ENCODE results near the gene GMNN.

DNA sequence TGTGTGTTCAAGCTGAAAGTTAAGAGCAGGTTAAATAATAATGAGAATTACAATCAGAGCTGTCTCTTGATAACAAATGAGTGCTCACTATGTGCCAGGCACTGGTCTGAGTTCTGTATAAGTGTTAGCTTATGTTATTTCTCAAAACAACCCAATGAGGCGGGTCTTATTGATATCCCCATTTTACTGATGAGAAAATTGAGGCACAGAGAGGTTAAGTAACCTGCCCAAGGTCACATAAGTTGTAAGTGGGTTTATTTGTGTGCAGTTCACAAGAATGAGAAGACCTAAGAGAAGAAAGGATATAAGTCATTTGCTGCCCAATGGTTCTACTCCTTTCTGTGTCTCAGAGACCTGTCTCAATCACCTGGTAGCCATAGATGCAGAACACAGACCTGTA lies 58.1 kb downstream of the GMNN start:
- TF ChIP-seq, protein P1, sequence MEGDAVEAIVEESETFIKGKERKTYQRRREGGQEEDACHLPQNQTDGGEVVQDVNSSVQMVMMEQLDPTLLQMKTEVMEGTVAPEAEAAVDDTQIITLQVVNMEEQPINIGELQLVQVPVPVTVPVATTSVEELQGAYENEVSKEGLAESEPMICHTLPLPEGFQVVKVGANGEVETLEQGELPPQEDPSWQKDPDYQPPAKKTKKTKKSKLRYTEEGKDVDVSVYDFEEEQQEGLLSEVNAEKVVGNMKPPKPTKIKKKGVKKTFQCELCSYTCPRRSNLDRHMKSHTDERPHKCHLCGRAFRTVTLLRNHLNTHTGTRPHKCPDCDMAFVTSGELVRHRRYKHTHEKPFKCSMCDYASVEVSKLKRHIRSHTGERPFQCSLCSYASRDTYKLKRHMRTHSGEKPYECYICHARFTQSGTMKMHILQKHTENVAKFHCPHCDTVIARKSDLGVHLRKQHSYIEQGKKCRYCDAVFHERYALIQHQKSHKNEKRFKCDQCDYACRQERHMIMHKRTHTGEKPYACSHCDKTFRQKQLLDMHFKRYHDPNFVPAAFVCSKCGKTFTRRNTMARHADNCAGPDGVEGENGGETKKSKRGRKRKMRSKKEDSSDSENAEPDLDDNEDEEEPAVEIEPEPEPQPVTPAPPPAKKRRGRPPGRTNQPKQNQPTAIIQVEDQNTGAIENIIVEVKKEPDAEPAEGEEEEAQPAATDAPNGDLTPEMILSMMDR (IDR thresholded peaks at IDR 0.05; ENCODE audit: low read depth, low read length, poor library complexity, severe bottlenecking) = no peak
- TF ChIP-seq EZH2phosphoT487 (IDR thresholded peaks at IDR 0.05; ENCODE audit: borderline replicate concordance, low read length) = no peak

Data from DOHH2 (cell line).